Neuron (in vitro differentiated cells): ENCODE measurements around the gene DNTTIP2.
"Not testable (repeated sequence)": the region's sequence is repeated elsewhere in the genome, so short reads cannot be mapped to it uniquely, and the experiment has no call there.

ENCODE experiments used
- H2AFZ ChIP-seq: one replicate; pipeline ENCODE4 v1.6.1; 2013; ENCODE audit warnings: low read depth, mild to moderate bottlenecking, inconsistent platforms, low read length, moderate library complexity
- H3K27me3 ChIP-seq: one replicate; pipeline ENCODE4 v1.6.1; 2013; ENCODE audit warnings: low read length; ENCODE audit not compliant: insufficient read depth
- H3K36me3 ChIP-seq: one replicate; pipeline ENCODE4 v1.6.1; 2013; ENCODE audit warnings: low read length; ENCODE audit not compliant: insufficient read depth
- H3K4me1 ChIP-seq: one replicate; pipeline ENCODE4 v1.6.1; 2013; ENCODE audit warnings: low read length; ENCODE audit not compliant: insufficient read depth
- H3K4me3 ChIP-seq: 2 replicates; pipeline ENCODE4 v1.5.1; 2013; ENCODE audit warnings: mild to moderate bottlenecking, low read length, moderate library complexity
- H3K9me3 ChIP-seq: one replicate; pipeline ENCODE4 v1.6.1; 2013; ENCODE audit warnings: low read length

DNTTIP2 gene

DNA sequence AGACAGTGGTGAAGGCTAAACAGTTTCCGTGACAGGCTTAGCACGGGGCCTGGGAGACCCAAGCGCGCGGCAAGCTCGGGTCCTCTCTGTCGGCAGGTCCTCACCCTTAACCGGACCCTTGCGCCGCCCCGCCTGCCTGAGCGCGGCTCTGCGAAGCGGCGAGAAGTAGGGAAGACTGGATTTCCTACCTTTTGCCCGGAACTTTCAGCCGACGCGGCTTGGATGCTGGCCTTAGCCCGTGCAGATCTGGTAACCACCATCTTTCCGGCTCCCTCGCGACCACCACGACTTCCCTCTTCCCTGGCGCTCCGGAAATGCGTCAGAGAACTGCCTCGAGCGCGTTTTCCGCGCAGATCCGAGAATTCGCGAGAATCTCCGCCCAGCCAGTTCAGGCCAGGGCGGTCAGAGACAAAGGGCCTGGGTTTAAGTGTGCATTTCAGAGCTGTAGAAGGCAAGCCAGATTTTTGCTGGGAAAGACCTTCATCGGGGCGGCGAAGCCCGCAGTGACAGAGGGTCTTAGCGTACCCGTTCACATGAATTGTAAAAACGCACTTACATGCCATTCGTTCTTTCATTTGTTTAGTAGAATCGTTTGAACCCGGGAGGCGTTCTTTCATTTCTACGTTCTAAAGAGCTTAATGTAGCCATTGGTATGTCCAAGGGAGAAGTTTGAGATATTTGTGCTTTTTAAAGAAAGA lies at the start of gene DNTTIP2:
Gene DNTTIP2, minus strand, starts transcription at position 318 of the 698 bp plus-strand sequence. Its CDS starts 58 bp downstream, at position 260.
- peak within 1 kb of the TSS; percentile 90 for H2AFZ ChIP-seq
- no peaks in the 10 kb centered on the region for H3K9me3 ChIP-seq
- H3K36me3 ChIP-seq = peaks cover 34% of the 10 kb centered on the region
- H3K4me1 ChIP-seq = peaks cover 24% of the 10 kb centered on the region
- H3K4me3 ChIP-seq = peak within 1 kb of the TSS; percentile 88
- no peaks in the 10 kb centered on the region for H3K27me3 ChIP-seq

- H3K36me3 ChIP-seq = no peaks in the 10 kb centered on the region
- H3K4me3 ChIP-seq = no peak overlapping the region
- H3K4me1 ChIP-seq = no peaks in the 10 kb centered on the region
- H3K27me3 ChIP-seq = no peaks in the 10 kb centered on the region
- H2AFZ ChIP-seq = no peak overlapping the region
- H3K9me3 ChIP-seq = peaks cover 1% of the 10 kb centered on the region
Measured at GRCh38 chr1:93925206-93925605, 46.2 kb upstream of the DNTTIP2 start.

DNA sequence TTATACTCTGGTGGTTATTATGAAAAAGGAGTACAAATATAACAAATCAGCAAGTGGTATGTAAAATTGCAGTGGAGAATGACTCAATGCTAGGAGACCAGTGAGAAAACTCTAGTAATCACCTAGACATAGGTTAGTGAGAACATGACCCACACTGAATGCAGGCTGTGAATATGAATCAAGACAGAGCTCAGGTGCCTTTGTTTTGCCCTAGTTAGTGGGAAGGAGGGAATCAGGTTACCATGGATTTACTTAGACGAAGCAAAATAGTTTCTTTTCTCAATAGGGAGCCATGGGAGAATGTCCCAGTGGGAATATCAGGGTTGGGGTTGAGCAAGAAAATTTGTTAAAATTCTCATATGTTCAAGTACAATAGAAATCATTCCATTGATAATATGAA lies 40.8 kb upstream of the DNTTIP2 start:
- Histone ChIP-seq H2AFZ (no peak overlapping the region), H3K27me3 (no peaks in the 10 kb centered on the region), H3K4me3 (no peak overlapping the region), H3K9me3 (peaks cover 2% of the 10 kb centered on the region), H3K36me3 (no peaks in the 10 kb centered on the region), H3K4me1 (no peaks in the 10 kb centered on the region)

DNA sequence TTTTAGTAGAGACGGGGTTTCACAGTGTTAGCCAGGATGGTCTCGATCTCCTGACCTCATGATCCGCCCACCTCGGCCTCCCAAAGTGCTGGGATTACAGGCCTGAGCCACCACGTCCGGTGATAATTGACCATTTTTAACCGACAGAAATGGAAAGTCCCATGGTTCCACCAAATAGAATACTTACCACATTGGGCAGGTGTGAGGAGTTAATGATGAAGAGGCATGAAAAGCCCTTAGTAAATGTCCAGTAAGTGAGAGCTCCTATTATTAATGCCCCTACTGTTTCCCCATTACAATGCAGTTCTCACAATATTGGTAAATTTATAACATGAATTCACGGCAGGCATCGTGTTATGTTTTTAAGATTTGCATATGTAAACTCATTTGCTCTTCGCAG lies 38.3 kb upstream of the DNTTIP2 start:
- Histone ChIP-seq H3K4me3 (no peak overlapping the region), H2AFZ (no peak overlapping the region), H3K4me1 (no peaks in the 10 kb centered on the region), H3K36me3 (no peaks in the 10 kb centered on the region), H3K27me3 (no peaks in the 10 kb centered on the region), H3K9me3 (peaks cover 2% of the 10 kb centered on the region)

DNA sequence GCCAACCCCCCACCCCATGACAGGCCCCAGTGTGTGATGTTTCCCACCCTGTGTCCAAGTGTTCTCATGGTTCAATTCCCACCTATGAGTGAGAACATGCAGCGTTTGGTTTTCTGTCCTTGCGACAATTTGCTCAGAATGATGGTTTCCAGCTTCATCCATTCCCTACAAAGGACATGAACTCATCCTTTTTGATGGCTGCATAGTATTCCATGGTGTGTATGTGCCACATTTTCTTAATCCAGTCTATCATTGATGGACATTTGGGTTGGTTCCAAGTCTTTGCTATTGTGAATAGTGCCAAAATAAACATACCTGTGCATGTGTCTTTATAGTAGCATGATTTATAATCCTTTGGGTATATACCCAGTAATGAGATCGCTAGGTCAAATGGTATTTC lies 31.9 kb upstream of the DNTTIP2 start:
- H3K9me3 ChIP-seq, H3K27me3 ChIP-seq, H3K36me3 ChIP-seq, H3K4me1 ChIP-seq, H3K4me3 ChIP-seq, H2AFZ ChIP-seq: not testable (repeated sequence)

GRCh38 chr1:93910305-93910704 lies 31.3 kb upstream of the DNTTIP2 start:
- Histone ChIP-seq H3K4me3 (no peak overlapping the region), H3K4me1 (peaks cover 7% of the 10 kb centered on the region), H3K9me3 (no peaks in the 10 kb centered on the region), H2AFZ (no peak overlapping the region), H3K27me3 (no peaks in the 10 kb centered on the region), H3K36me3 (no peaks in the 10 kb centered on the region)

GRCh38 chr1:93909146-93910050 lies 30.4 kb upstream of the DNTTIP2 start, which contains the start of gene GCLM:
Gene GCLM (minus strand): TSS chr1:93909430. CDS start chr1:93909163, 267 bp downstream.
- H3K36me3 ChIP-seq = no peaks in the 10 kb centered on the region
- H3K27me3 ChIP-seq = no peaks in the 10 kb centered on the region
- peak within 1 kb of the TSS; percentile 91 for H2AFZ ChIP-seq
- peak within 1 kb of the TSS; percentile 55 for H3K4me3 ChIP-seq
- H3K4me1 ChIP-seq = peaks cover 7% of the 10 kb centered on the region
- no peaks in the 10 kb centered on the region for H3K9me3 ChIP-seq

- Histone ChIP-seq H3K9me3 (no peaks in the 10 kb centered on the region), H3K27me3 (no peaks in the 10 kb centered on the region)
Measured at GRCh38 chr1:93908394-93909145, 29.6 kb upstream of the DNTTIP2 start.

DNA sequence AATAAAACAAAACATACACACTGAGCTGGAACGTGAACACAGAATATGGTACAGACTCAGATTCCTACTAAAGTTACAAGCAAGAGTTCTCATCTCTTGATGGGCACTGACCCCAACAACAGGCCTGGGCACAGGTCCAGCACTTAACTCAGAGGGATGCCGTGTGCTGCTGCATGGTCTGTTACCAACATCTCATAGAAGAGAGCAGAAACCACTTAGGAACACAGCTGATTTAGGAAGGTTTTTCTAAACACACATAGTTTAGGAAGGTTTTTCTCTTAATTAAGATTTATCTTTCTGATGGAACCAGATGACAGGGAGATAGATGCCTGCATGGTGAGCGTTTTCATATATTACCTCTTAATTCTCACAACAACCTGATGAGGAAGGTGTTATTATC lies 28.7 kb upstream of the DNTTIP2 start:
- H2AFZ ChIP-seq = no peak overlapping the region
- no peaks in the 10 kb centered on the region for H3K9me3 ChIP-seq
- no peaks in the 10 kb centered on the region for H3K36me3 ChIP-seq
- peaks cover 7% of the 10 kb centered on the region for H3K4me1 ChIP-seq
- H3K27me3 ChIP-seq = no peaks in the 10 kb centered on the region
- H3K4me3 ChIP-seq = peak overlapping the region; percentile 55

More at GRCh38 chr1:93908394-93909145, 29.6 kb upstream of the DNTTIP2 start:
- H3K4me1 ChIP-seq = peaks cover 7% of the 10 kb centered on the region
- peak overlapping the region; percentile 91 for H2AFZ ChIP-seq
- no peaks in the 10 kb centered on the region for H3K36me3 ChIP-seq
- H3K4me3 ChIP-seq = peak overlapping the region; percentile 55

- Histone ChIP-seq H3K9me3 (no peaks in the 10 kb centered on the region), H2AFZ (no peak overlapping the region), H3K27me3 (no peaks in the 10 kb centered on the region), H3K4me3 (no peak overlapping the region), H3K36me3 (no peaks in the 10 kb centered on the region), H3K4me1 (peaks cover 7% of the 10 kb centered on the region)
Measured at GRCh38 chr1:93906480-93906879, 27.5 kb upstream of the DNTTIP2 start.

DNA sequence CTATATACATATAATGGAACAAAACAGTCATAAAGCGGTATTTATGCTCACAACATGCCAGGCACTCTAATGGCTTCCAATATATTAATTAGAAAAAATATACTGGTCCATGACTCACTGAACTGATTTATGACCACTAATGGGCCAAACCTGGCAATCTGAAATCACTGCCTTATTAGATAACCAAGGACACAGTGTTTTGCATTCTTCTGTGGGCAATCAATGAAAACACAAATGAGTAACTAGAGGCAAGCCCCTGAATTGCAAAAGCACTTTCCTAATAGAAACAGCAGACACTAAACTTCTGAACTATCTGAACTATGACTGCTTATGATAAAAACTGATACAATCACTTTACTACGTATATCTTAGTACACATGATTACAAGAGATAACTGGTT lies 26.7 kb upstream of the DNTTIP2 start:
- Histone ChIP-seq H3K4me1 (peaks cover 7% of the 10 kb centered on the region), H3K27me3 (no peaks in the 10 kb centered on the region), H2AFZ (no peak overlapping the region), H3K36me3 (no peaks in the 10 kb centered on the region), H3K9me3 (no peaks in the 10 kb centered on the region), H3K4me3 (no peak overlapping the region)

DNA sequence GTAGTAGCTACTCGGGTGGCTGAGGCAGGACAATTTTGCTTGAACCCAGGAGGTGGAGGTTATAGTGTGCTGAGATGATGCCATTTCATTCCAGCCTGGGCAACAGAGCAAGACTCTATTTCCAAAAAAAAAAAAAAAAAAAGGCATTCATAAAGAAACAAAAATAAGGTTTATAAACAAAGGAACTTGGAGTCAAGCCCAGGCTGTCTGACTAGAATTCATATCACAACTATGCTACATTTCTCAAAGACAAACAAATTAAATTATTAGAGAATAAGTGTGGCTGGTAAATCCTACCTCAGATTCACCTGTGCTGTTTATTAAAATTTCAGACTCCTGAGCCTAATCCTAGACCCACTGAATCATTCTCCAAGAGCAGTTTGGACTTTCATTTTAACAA lies 26.0 kb upstream of the DNTTIP2 start:
- Histone ChIP-seq H3K4me3 (no peak overlapping the region), H3K27me3 (no peaks in the 10 kb centered on the region), H2AFZ (no peak overlapping the region), H3K4me1 (peaks cover 7% of the 10 kb centered on the region), H3K36me3 (no peaks in the 10 kb centered on the region), H3K9me3 (no peaks in the 10 kb centered on the region)

GRCh38 chr1:93904228-93904627 lies 25.2 kb upstream of the DNTTIP2 start:
- Histone ChIP-seq H3K27me3 (no peaks in the 10 kb centered on the region), H3K4me3 (no peak overlapping the region)

More at GRCh38 chr1:93904228-93904627, 25.2 kb upstream of the DNTTIP2 start:
- H3K9me3 ChIP-seq = no peaks in the 10 kb centered on the region
- H2AFZ ChIP-seq = no peak overlapping the region
- H3K36me3 ChIP-seq = no peaks in the 10 kb centered on the region
- H3K4me1 ChIP-seq = peaks cover 7% of the 10 kb centered on the region
